Measurements from ENCODE around the gene DAZAP2.

DAZAP2 gene

DNA sequence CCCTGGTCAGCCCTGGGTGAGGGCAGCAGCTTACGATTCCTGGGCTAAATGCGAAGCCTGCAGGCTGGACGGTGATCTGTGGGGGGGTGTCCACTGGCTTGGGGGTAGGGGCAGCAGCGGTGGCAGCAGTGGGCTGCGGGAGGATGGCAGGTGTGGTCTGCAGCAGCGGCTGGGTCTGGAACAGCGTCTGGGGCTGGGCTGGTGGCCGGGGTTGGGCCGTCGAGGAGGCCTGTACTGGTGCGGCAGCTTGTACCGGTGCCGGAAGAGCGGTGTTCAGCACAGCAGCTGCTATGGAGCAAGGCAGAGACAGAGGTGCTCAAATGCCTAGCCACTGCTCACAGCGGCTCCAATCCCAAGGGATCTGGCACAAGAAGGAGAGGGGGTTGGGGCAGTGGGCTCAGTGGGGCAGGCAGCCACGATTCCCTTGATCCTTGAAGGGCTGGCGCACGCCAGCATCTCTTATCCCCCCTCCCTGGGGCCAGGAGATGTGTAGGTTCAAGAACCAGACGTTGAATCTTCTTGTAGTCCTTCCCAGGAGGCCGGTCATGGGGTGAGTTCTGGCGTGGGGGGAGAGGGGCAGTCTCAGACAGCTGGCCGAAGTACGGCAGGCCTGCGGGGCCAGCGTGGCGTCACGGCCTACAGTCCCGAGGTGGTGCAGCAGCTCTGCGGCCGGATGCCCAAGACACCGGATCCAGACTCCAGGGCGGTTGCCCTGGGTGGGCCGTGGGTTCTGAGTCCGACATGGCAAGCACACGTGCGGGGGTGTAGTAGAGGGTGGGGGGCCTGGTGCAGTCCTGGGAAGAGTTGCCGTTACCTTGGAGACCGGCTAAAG, 40.7 kb upstream of the DAZAP2 start:
- no peak overlapping the region for H3K4me3 ChIP-seq (ENCODE audit: low read depth, low read length)
- TF ChIP-seq MYNN (tag by site-specific recombination; IDR thresholded peaks at IDR 0.05; ENCODE audit: borderline replicate concordance) (no peak), SCRT1 (tag by site-specific recombination; IDR thresholded peaks at IDR 0.05; ENCODE audit: borderline replicate concordance) (no peak), ZSCAN30 (tag by site-specific recombination; IDR thresholded peaks at IDR 0.05) (no peak), GLIS2 (tag by site-specific recombination; IDR thresholded peaks at IDR 0.05) (no peak)
- H3K27ac ChIP-seq (ENCODE audit: extremely low read depth, low read depth, low read length): no peak overlapping the region
- ChIA-PET CTCF (interaction anchor here (0.6 kb wide), 1 partner anchor 24 kb away, joined by 6 read pairs; no protein-coding TSS in a partner anchor), POLR2A (no interaction called here)
- no peaks in the 10 kb centered on the region for H3K9me3 ChIP-seq (ENCODE audit: control insufficient read depth, insufficient read depth, low read depth, low read length)
- no peaks in the 10 kb centered on the region for H3K4me1 ChIP-seq (ENCODE audit: control insufficient read depth, insufficient read depth, low read length)
- no peaks in the 10 kb centered on the region; a peak in 1 of 3 replicates for H3K36me3 ChIP-seq (ENCODE audit: control insufficient read depth in 2 of 2, insufficient read depth in 1 of 2, low read length in 2 of 2)

DNA sequence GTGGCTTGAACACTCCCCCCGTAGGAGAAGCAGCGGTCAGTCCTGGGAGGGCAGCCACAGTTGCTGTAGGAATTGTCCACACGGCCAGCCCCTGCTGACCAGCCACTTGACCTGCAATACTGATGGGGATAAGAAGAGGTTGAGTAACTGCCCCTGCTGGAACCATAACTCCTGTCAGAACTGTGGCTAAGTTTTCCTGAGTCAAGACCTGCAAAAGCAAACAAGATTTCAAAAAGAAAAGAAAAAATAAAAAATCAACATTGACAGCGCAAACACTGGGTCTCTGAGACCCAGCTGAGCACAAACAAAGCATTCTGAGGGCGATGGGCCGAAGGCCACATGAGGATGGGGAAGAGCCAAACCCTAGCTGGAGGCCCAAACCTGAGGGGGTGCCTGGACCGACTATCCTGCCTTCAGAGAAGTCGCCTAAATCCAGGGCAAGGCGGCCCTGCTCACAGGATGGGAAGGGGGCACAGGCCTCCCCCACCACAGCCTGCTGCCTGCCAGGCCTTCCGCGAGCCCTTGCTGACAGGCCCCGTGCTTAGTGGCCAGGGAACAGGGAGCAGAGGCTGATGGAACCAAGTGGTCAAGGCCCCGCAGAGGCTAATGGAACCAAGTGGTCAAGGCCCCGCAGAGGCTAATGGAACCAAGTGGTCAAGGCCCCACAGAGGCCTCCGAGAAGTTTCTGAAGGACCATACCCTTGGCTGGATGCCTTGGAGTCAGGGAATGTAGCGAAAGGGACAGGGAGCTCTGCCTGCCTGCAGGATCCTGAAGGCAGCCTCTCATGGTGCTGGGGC, 39.9 kb upstream of the DAZAP2 start:
- no peak overlapping the region for H3K27ac ChIP-seq (ENCODE audit: extremely low read depth, low read depth, low read length)
- no peak for TF ChIP-seq ZNF560 (tag by site-specific recombination; IDR thresholded peaks at IDR 0.05; ENCODE audit: borderline replicate concordance)
- no peak for TF ChIP-seq ZBTB7A (tag by site-specific recombination; IDR thresholded peaks at IDR 0.05; ENCODE audit: low read depth)
- TF ChIP-seq ZNF214 (tag by site-specific recombination; IDR thresholded peaks at IDR 0.05; ENCODE audit: borderline replicate concordance): no peak
- no peak for TF ChIP-seq REPIN1 (tag by site-specific recombination; IDR thresholded peaks at IDR 0.05; ENCODE audit: low read depth)
- TF ChIP-seq ZNF157 (tag by site-specific recombination; IDR thresholded peaks at IDR 0.05): no peak
- TF ChIP-seq, protein P1, sequence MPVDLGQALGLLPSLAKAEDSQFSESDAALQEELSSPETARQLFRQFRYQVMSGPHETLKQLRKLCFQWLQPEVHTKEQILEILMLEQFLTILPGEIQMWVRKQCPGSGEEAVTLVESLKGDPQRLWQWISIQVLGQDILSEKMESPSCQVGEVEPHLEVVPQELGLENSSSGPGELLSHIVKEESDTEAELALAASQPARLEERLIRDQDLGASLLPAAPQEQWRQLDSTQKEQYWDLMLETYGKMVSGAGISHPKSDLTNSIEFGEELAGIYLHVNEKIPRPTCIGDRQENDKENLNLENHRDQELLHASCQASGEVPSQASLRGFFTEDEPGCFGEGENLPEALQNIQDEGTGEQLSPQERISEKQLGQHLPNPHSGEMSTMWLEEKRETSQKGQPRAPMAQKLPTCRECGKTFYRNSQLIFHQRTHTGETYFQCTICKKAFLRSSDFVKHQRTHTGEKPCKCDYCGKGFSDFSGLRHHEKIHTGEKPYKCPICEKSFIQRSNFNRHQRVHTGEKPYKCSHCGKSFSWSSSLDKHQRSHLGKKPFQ (tag by site-specific recombination; IDR thresholded peaks at IDR 0.05): no peak
- no peak for TF ChIP-seq ZNF223 (tag by site-specific recombination; IDR thresholded peaks at IDR 0.05)
- TF ChIP-seq OSR2 (tag by site-specific recombination; IDR thresholded peaks at IDR 0.05): no peak
- TF ChIP-seq SP2 (tag by site-specific recombination; IDR thresholded peaks at IDR 0.05): no peak
- TF ChIP-seq GLI4 (tag by site-specific recombination; IDR thresholded peaks at IDR 0.05): no peak
- TF ChIP-seq, protein P2, sequence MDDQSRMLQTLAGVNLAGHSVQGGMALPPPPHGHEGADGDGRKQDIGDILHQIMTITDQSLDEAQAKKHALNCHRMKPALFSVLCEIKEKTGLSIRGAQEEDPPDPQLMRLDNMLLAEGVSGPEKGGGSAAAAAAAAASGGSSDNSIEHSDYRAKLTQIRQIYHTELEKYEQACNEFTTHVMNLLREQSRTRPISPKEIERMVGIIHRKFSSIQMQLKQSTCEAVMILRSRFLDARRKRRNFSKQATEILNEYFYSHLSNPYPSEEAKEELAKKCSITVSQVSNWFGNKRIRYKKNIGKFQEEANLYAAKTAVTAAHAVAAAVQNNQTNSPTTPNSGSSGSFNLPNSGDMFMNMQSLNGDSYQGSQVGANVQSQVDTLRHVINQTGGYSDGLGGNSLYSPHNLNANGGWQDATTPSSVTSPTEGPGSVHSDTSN (CRISPR knock-in tag; IDR thresholded peaks at IDR 0.05): no peak
- no peak for TF ChIP-seq ZNF514 (tag by site-specific recombination; IDR thresholded peaks at IDR 0.05)
- TF ChIP-seq, protein P3, sequence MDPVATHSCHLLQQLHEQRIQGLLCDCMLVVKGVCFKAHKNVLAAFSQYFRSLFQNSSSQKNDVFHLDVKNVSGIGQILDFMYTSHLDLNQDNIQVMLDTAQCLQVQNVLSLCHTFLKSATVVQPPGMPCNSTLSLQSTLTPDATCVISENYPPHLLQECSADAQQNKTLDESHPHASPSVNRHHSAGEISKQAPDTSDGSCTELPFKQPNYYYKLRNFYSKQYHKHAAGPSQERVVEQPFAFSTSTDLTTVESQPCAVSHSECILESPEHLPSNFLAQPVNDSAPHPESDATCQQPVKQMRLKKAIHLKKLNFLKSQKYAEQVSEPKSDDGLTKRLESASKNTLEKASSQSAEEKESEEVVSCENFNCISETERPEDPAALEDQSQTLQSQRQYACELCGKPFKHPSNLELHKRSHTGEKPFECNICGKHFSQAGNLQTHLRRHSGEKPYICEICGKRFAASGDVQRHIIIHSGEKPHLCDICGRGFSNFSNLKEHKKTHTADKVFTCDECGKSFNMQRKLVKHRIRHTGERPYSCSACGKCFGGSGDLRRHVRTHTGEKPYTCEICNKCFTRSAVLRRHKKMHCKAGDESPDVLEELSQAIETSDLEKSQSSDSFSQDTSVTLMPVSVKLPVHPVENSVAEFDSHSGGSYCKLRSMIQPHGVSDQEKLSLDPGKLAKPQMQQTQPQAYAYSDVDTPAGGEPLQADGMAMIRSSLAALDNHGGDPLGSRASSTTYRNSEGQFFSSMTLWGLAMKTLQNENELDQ (tag by site-specific recombination; IDR thresholded peaks at IDR 0.05; ENCODE audit: low read depth): no peak
- no peak for TF ChIP-seq ZNF610 (tag by site-specific recombination; IDR thresholded peaks at IDR 0.05; ENCODE audit: borderline replicate concordance)
- no peak for TF ChIP-seq ZNF529 (tag by site-specific recombination; IDR thresholded peaks at IDR 0.05; ENCODE audit: insufficient replicate concordance)
- TF ChIP-seq, protein P4, sequence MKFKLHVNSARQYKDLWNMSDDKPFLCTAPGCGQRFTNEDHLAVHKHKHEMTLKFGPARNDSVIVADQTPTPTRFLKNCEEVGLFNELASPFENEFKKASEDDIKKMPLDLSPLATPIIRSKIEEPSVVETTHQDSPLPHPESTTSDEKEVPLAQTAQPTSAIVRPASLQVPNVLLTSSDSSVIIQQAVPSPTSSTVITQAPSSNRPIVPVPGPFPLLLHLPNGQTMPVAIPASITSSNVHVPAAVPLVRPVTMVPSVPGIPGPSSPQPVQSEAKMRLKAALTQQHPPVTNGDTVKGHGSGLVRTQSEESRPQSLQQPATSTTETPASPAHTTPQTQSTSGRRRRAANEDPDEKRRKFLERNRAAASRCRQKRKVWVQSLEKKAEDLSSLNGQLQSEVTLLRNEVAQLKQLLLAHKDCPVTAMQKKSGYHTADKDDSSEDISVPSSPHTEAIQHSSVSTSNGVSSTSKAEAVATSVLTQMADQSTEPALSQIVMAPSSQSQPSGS (tag by site-specific recombination; IDR thresholded peaks at IDR 0.05; ENCODE audit: low read depth): no peak
- H3K36me3 ChIP-seq (ENCODE audit: control insufficient read depth in 2 of 2, insufficient read depth in 1 of 2, low read length in 2 of 2): peaks cover 0 to 4% of the 10 kb centered on the region in 2 experiments; a peak in 2 of 3 replicates
- H3K4me3 ChIP-seq (ENCODE audit: low read depth, low read length): no peak overlapping the region
- H3K9me3 ChIP-seq (ENCODE audit: control insufficient read depth, insufficient read depth, low read depth, low read length): no peaks in the 10 kb centered on the region
- no peaks in the 10 kb centered on the region for H3K4me1 ChIP-seq (ENCODE audit: control insufficient read depth, insufficient read depth, low read length)
- POLR2A ChIA-PET: no interaction called here
- CTCF ChIA-PET: no interaction called here

Data from HEK293 (cell line).